PC-9 (cell line): ENCODE measurements around the gene SBNO2. TPM values are rescaled to one million over a fixed set of nuclear protein-coding genes. Genes with fewer than 3 reads are reported as not detected.

ENCODE experiments used
- BruUV-seq: library from RNA; stranded (reverse); fragments of 400-500 nt; replicated peaks from 2 replicates; lab custom pipeline; 2021; lab: Mats Ljungman, UMichigan
- CTCF ChIA-PET: fragments of 300-600 bp; sonication (Branson Sonifier 250); formaldehyde crosslinking; loops from one replicate; lab custom pipeline; 2022; ENCODE audit warnings: antibody characterized with exemption; lab: Charles Lee
- POLR2A ChIA-PET: fragments of 300-600 bp; sonication (Branson Sonifier 250); formaldehyde crosslinking; loops from one replicate; lab custom pipeline; 2022; ENCODE audit warnings: antibody characterized with exemption; ENCODE audit not compliant: unreplicated experiment; lab: Charles Lee
- DNase-seq, 2 experiments: peaks; one replicate each; pipeline versions ENCODE4 v3.0.0 to v3.0.0-alpha.2; 2015 to 2022; ENCODE audit warnings: mixed read lengths in 1 of 2
- H2AFZ ChIP-seq: fragments of 200-600 bp; sonication (generic); 2 replicates; pipeline ENCODE4 v1.8.1; 2017; ENCODE audit warnings: antibody characterized with exemption
- H3F3A ChIP-seq: fragments of 200-600 bp; sonication (generic); 2 replicates; pipeline ENCODE4 v1.8.1; 2017; ENCODE audit warnings: antibody characterized with exemption, mild to moderate bottlenecking, low read depth; ENCODE audit not compliant: insufficient read depth
- H3K27ac ChIP-seq: fragments of 200-600 bp; sonication (generic); 2 replicates; pipeline ENCODE4 v1.6.1; 2016; ENCODE audit warnings: mixed run types
- H3K27me3 ChIP-seq: fragments of 200-600 bp; sonication (generic); 2 replicates; pipeline ENCODE4 v1.6.1; 2016; ENCODE audit warnings: low read depth, mixed run types; ENCODE audit not compliant: insufficient read depth
- H3K36me3 ChIP-seq: fragments of 200-600 bp; sonication (generic); 2 replicates; pipeline ENCODE4 v1.6.1; 2016; ENCODE audit warnings: low read depth, mixed run types
- H3K4me1 ChIP-seq: fragments of 200-600 bp; sonication (generic); replicated peaks from 2 replicates; pipeline ENCODE4 v1.6.1; 2016; ENCODE audit warnings: mixed run types; ENCODE audit not compliant: insufficient read depth
- H3K4me2 ChIP-seq: fragments of 200-600 bp; sonication (generic); 2 replicates; pipeline ENCODE4 v1.6.1; 2017; ENCODE audit warnings: mixed run types
- H3K4me3 ChIP-seq: fragments of 200-600 bp; sonication (generic); 2 replicates; pipeline ENCODE4 v1.6.1; 2016; ENCODE audit warnings: mixed run types
- H3K79me2 ChIP-seq: fragments of 200-600 bp; sonication (generic); 2 replicates; pipeline ENCODE4 v1.6.1; 2017; ENCODE audit warnings: low read depth, mixed run types
- H3K9me2 ChIP-seq: fragments of 200-600 bp; sonication (generic); 2 replicates; pipeline ENCODE4 v1.8.1; 2017; ENCODE audit warnings: mild to moderate bottlenecking; ENCODE audit not compliant: insufficient read depth
- H3K9me3 ChIP-seq: fragments of 200-600 bp; sonication (generic); 2 replicates; pipeline ENCODE4 v1.8.1; 2016; ENCODE audit warnings: low read depth; ENCODE audit not compliant: insufficient read depth
- H4K20me1 ChIP-seq: fragments of 200-600 bp; sonication (generic); 2 replicates; pipeline ENCODE4 v1.8.1; 2017; ENCODE audit not compliant: insufficient read depth
- CTCF ChIP-seq: fragments of 200-600 bp; sonication (generic); conservative IDR thresholded peaks from 2 replicates; pipeline ENCODE4 v1.6.1; 2017; ENCODE audit warnings: mixed run types, antibody characterized with exemption, mild to moderate bottlenecking, moderate library complexity
- EZH2 ChIP-seq: fragments of 200-600 bp; sonication (generic); IDR thresholded peaks from 2 replicates; pipeline ENCODE4 v1.8.0; 2017; ENCODE audit warnings: antibody characterized with exemption, low read depth
- intact Hi-C: fragments of 100-400 bp; cut with micrococcal nuclease; formaldehyde crosslinking; loops from one replicate; pipeline ENCODE4 v1.10.0; 2022; ENCODE audit not compliant: unreplicated experiment
- total RNA-seq: library from RNA; stranded (reverse); gene quantifications from 2 replicates; pipeline ENCODE4 v1.2.3, GENCODE V29; 2021

Gene SBNO2
- total RNA-seq, 1 experiment from 2014 or later = 82.4 TPM

- Histone ChIP-seq H4K20me1 (peaks cover 45% of the 10 kb centered on the region), H2AFZ (no peak overlapping the region), H3K27ac (no peak overlapping the region), H3F3A (peaks cover 11% of the 10 kb centered on the region; the same call in 1 of the 2 replicates), H3K9me3 (no peaks in the 10 kb centered on the region), H3K36me3 (no peaks in the 10 kb centered on the region), H3K27me3 (no peaks in the 10 kb centered on the region), H3K79me2 (peaks cover 62% of the 10 kb centered on the region), H3K4me3 (no peak overlapping the region), H3K9me2 (no peaks in the 10 kb centered on the region), H3K4me1 (peaks cover 14% of the 10 kb centered on the region), H3K4me2 (no peak overlapping the region)
- ChIA-PET CTCF (no interaction called here), POLR2A (no interaction called here)
- no peak for TF ChIP-seq CTCF
- no peak for TF ChIP-seq EZH2
- no peak for DNase-seq
- intact Hi-C loops = no loop called here
- BruUV-seq = no TSS peak
Observed at GRCh38 chr19:1159864-1160595, 14.0 kb downstream of the SBNO2 start.

DNA sequence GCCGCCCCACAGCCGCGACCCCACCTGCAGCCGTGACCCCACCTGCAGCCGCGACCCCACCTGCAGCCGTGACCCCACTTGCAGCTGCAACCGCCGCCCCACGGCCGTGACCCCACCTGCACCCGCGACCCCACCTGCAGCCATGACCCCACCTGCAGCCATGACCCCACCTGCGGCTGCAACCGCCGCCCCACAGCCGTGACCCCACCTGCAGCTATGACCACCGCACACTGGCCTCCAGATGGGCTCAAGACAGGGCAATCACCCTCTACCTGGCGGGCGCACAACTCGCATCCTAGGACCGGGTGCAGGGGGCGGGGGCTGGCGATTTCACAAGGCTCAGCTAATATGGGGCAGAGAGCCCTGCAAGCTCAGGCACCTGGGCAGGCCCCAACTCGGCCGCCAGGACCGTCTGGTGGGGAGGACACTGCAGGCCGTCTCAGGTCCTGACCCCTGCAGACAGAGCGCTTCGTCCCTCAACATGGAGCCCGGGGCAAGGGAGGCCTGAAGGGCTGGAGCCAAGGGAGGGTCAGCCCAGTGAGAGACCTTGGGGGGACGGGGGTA, 15.1 kb downstream of the SBNO2 start:
- no TSS peak for BruUV-seq
- DNase-seq = no peak
- no peaks in the 10 kb centered on the region for H3K27me3 ChIP-seq
- TF ChIP-seq EZH2 = no peak
- no peak for TF ChIP-seq CTCF
- peaks cover 66% of the 10 kb centered on the region for H3K79me2 ChIP-seq
- H3K4me1 ChIP-seq = peaks cover 19% of the 10 kb centered on the region
- no peak overlapping the region for H3K4me2 ChIP-seq
- peaks cover 50% of the 10 kb centered on the region for H4K20me1 ChIP-seq
- no peak overlapping the region for H2AFZ ChIP-seq
- H3K9me2 ChIP-seq = no peaks in the 10 kb centered on the region
- ChIA-PET POLR2A (no interaction called here), CTCF (no interaction called here)
- intact Hi-C loops = no loop called here
- no peaks in the 10 kb centered on the region for H3K9me3 ChIP-seq
- no peak overlapping the region for H3K27ac ChIP-seq
- H3K36me3 ChIP-seq = no peaks in the 10 kb centered on the region
- no peak overlapping the region for H3K4me3 ChIP-seq
- peaks cover 11% of the 10 kb centered on the region; the same call in 1 of the 2 replicates for H3F3A ChIP-seq

GRCh38 chr19:1157931-1158884, 15.9 kb downstream of the SBNO2 start:
- H3K27me3 ChIP-seq = no peaks in the 10 kb centered on the region
- no peaks in the 10 kb centered on the region for H3K36me3 ChIP-seq
- no peak overlapping the region for H3K27ac ChIP-seq

More at GRCh38 chr19:1157931-1158884, 15.9 kb downstream of the SBNO2 start:
- no peak overlapping the region for H3K4me3 ChIP-seq
- ChIA-PET POLR2A (no interaction called here), CTCF (no interaction called here)
- no TSS peak for BruUV-seq
- TF ChIP-seq EZH2 = no peak
- TF ChIP-seq CTCF = no peak
- H3K9me3 ChIP-seq = no peaks in the 10 kb centered on the region
- H4K20me1 ChIP-seq = peaks cover 43% of the 10 kb centered on the region
- no peak overlapping the region for H3K4me2 ChIP-seq
- peaks cover 16% of the 10 kb centered on the region; the same call in 1 of the 2 replicates for H3F3A ChIP-seq
- intact Hi-C loops = no loop called here
- DNase-seq = no peak
- H3K79me2 ChIP-seq = peaks cover 64% of the 10 kb centered on the region
- H2AFZ ChIP-seq = no peak overlapping the region
- H3K4me1 ChIP-seq = peaks cover 19% of the 10 kb centered on the region
- no peaks in the 10 kb centered on the region for H3K9me2 ChIP-seq
